HCT116 (cell line): ENCODE results near the gene MRPS27. TPM values are rescaled to one million over a fixed set of nuclear protein-coding genes. Genes with fewer than 3 reads are reported as not detected.
"Not testable (repeated sequence)": the region's sequence is repeated elsewhere in the genome, so short reads cannot be mapped to it uniquely, and the experiment has no call there.

Experiments
- ATAC-seq: fragments of 200-7000 bp; cut with Tn5 transposase; 2 replicates; pipeline ENCODE4 v1.9.1; 2020; ENCODE audit warnings: mild to moderate bottlenecking, moderate library complexity
- BruUV-seq: library from RNA; stranded (reverse); fragments of 400-500 nt; replicated peaks from 2 replicates; lab custom pipeline; 2021; lab: Mats Ljungman, UMichigan
- CTCF ChIA-PET: fragments of 300-600 bp; sonication (Branson Sonifier 250); formaldehyde crosslinking; loops from one replicate; lab custom pipeline; 2021; ENCODE audit warnings: antibody characterized with exemption; lab: Charles Lee
- POLR2A ChIA-PET: fragments of 300-600, 350-600 bp; sonication (Branson Sonifier 250); formaldehyde crosslinking; loops from one replicate; lab custom pipeline; 2021; ENCODE audit warnings: antibody characterized with exemption; lab: Charles Lee
- RAD21 ChIA-PET, 2 experiments: fragments of 300-600 bp; sonication (Branson Sonifier 250); formaldehyde crosslinking; loops; one replicate each; lab custom pipeline; 2023; ENCODE audit warnings: low total read pairs in 2 of 2; ENCODE audit not compliant: uncharacterized antibody in 2 of 2, unreplicated experiment in 2 of 2, low non-redundant PET in 1 of 2; lab: Charles Lee
- DNase-seq: peaks from one replicate; pipeline ENCODE4 v3.0.0-alpha.2; 2010; ENCODE audit warnings: low read depth, low spot score
- H2AFZ ChIP-seq: fragments of 200-600 bp; shearing (Covaris generic), sonication (generic); 2 replicates; pipeline ENCODE4 v1.6.1; 2017; ENCODE audit warnings: low read depth, mixed run types, mixed read lengths, antibody characterized with exemption, low read length; ENCODE audit not compliant: poor library complexity, severe bottlenecking
- H3K27ac ChIP-seq: 2 replicates; pipeline ENCODE4 v1.5.1; 2012; ENCODE audit warnings: low read depth, low read length
- H3K27me3 ChIP-seq: fragments of 200-600 bp; sonication (generic); 2 replicates; pipeline ENCODE4 v1.6.1; 2016; ENCODE audit warnings: mixed run types, low read length, mixed read lengths; ENCODE audit not compliant: insufficient read depth
- H3K36me3 ChIP-seq, 2 experiments: fragments of 200-500 bp in 1 of 2; fragments of 200-600 bp in 1 of 2; sonication (Bioruptor generic) in 1 of 2; sonication (generic) in 1 of 2; 2 replicates each; pipeline versions ENCODE4 v1.5.1 to v1.6.1; 2014 to 2016; ENCODE audit warnings: low read length in 2 of 2, inconsistent platforms in 1 of 2, mixed read lengths in 1 of 2, mixed run types in 1 of 2; ENCODE audit not compliant: insufficient read depth in 2 of 2, control insufficient read depth in 1 of 2
- H3K4me1 ChIP-seq, 2 experiments: fragments of 200-600 bp in 1 of 2; sonication (generic) in 1 of 2; 2 replicates each; pipeline versions ENCODE4 v1.5.1 to v1.6.1; 2012 to 2017; ENCODE audit warnings: low read length in 2 of 2, inconsistent platforms in 1 of 2, mild to moderate bottlenecking in 1 of 2, mixed read lengths in 1 of 2, mixed run types in 1 of 2, moderate library complexity in 1 of 2; ENCODE audit not compliant: insufficient read depth in 2 of 2, control insufficient read depth in 1 of 2
- H3K4me2 ChIP-seq: fragments of 200-600 bp; sonication (generic); 2 replicates; pipeline ENCODE4 v1.6.1; 2017; ENCODE audit warnings: mixed run types, low read length, mixed read lengths
- H3K4me3 ChIP-seq, 2 experiments: fragments of 200-600 bp in 1 of 2; sonication (generic) in 1 of 2; replicated peaks in 1 of 2; 2 replicates each; pipeline ENCODE4 v1.5.1; 2011 to 2016; ENCODE audit warnings: low read length in 2 of 2, control low read depth in 1 of 2, low read depth in 1 of 2, mild to moderate bottlenecking in 1 of 2, mixed read lengths in 1 of 2, mixed run types in 1 of 2
- H3K79me2 ChIP-seq: fragments of 200-600 bp; sonication (generic); 2 replicates; pipeline ENCODE4 v1.6.1; 2017; ENCODE audit warnings: mild to moderate bottlenecking, mixed run types, low read length, moderate library complexity, mixed read lengths; ENCODE audit not compliant: insufficient read depth
- H3K9ac ChIP-seq: fragments of 200-600 bp; sonication (generic); 2 replicates; pipeline ENCODE4 v1.6.1; 2016; ENCODE audit warnings: low read length, mixed read lengths
- H3K9me2 ChIP-seq: fragments of 200-600 bp; sonication (generic), shearing (Covaris generic); 2 replicates; pipeline ENCODE4 v1.6.1; 2017; ENCODE audit warnings: mixed run types, mild to moderate bottlenecking, moderate library complexity; ENCODE audit not compliant: insufficient read depth
- H3K9me3 ChIP-seq, 2 experiments: fragments of 200-500 bp in 1 of 2; fragments of 200-600 bp in 1 of 2; sonication (Bioruptor generic) in 1 of 2; sonication (generic) in 1 of 2; 2 replicates each; pipeline ENCODE4 v1.6.1; 2014 to 2017; ENCODE audit warnings: low read length in 2 of 2, mixed read lengths in 2 of 2, inconsistent platforms in 1 of 2, low read depth in 1 of 2, mild to moderate bottlenecking in 1 of 2, mixed run types in 1 of 2, moderate library complexity in 1 of 2; ENCODE audit not compliant: control insufficient read depth in 1 of 2, insufficient read depth in 1 of 2
- H4K20me1 ChIP-seq: fragments of 200-600 bp; sonication (generic), shearing (Covaris generic); 2 replicates; pipeline ENCODE4 v1.6.1; 2017; ENCODE audit warnings: mixed run types, mild to moderate bottlenecking, moderate library complexity; ENCODE audit not compliant: insufficient read depth
- CBX3 ChIP-seq: IDR thresholded peaks from 2 replicates; pipeline ENCODE4 v1.6.1; 2012; ENCODE audit warnings: low read depth
- EGR1 ChIP-seq: IDR thresholded peaks from 2 replicates; pipeline ENCODE4 v1.6.1; 2012; ENCODE audit warnings: low read depth
- ELF1 ChIP-seq: IDR thresholded peaks from 2 replicates; pipeline ENCODE4 v1.6.1; 2012; ENCODE audit warnings: low read depth, borderline replicate concordance
- EZH2 ChIP-seq: fragments of 200-600 bp; sonication (generic); IDR thresholded peaks from 2 replicates; pipeline ENCODE4 v1.6.1; 2017; ENCODE audit warnings: antibody characterized with exemption, mixed run types
- EZH2phosphoT487 ChIP-seq: fragments of 200-600 bp; IDR thresholded peaks from 2 replicates; pipeline ENCODE4 v1.6.1; 2018; ENCODE audit warnings: antibody characterized with exemption, borderline replicate concordance
- RAD21 ChIP-seq: IDR thresholded peaks from 2 replicates; pipeline ENCODE4 v1.6.1; 2012; ENCODE audit warnings: low read depth, mild to moderate bottlenecking
- SIN3A ChIP-seq: IDR thresholded peaks from 2 replicates; pipeline ENCODE4 v1.6.1; 2012; ENCODE audit warnings: low read depth
- SP1 ChIP-seq: IDR thresholded peaks from 2 replicates; pipeline ENCODE4 v1.6.1; 2012; ENCODE audit warnings: low read depth
- SRF ChIP-seq: IDR thresholded peaks from 2 replicates; pipeline ENCODE4 v1.6.1; 2012; ENCODE audit warnings: low read depth
- TCF7L2 ChIP-seq: IDR thresholded peaks from 2 replicates; pipeline ENCODE4 v1.7.0; 2011; ENCODE audit warnings: borderline replicate concordance, inconsistent platforms; ENCODE audit not compliant: insufficient read depth, insufficient read length; ENCODE audit errors: extremely low read depth
- YY1 ChIP-seq: IDR thresholded peaks from 2 replicates; pipeline ENCODE4 v1.6.1; 2011; ENCODE audit warnings: low read length, low read depth, moderate library complexity, mild to moderate bottlenecking; ENCODE audit not compliant: insufficient replicate concordance; ENCODE audit errors: extremely low read depth
- ZFX ChIP-seq: fragments of 450-650 bp; IDR thresholded peaks from 2 replicates; pipeline ENCODE4 v1.6.1; 2017
- intact Hi-C: fragments of 100-400 bp; cut with micrococcal nuclease; formaldehyde crosslinking; loops from 2 replicates; pipeline ENCODE4 v1.10.0; 2022
- total RNA-seq: library from RNA; stranded (reverse); gene quantifications from one replicate; pipeline ENCODE4 v1.2.1, GENCODE V29; 2021; ENCODE audit not compliant: unreplicated experiment
- TF ChIP-seq, protein P1 (sequence below): IDR thresholded peaks from 2 replicates; pipeline ENCODE4 v1.6.1; 2011; ENCODE audit warnings: mild to moderate bottlenecking, low read length, moderate library complexity; ENCODE audit not compliant: insufficient replicate concordance; ENCODE audit errors: extremely low read depth

MRPS27 gene
- total RNA-seq, 1 experiment from 2014 or later, result 113 TPM

- CTCF ChIA-PET, result interaction anchor here (1.8 kb wide), 1 partner anchor 10 kb away, joined by 10 read pairs; no protein-coding TSS in a partner anchor
- peaks cover 12 to 27% of the 10 kb centered on the region in 2 experiments; a peak in 3 of 4 replicates for H3K36me3 ChIP-seq
- no TSS peak for BruUV-seq
Measured at GRCh38 chr5:72298711-72299110, 21.3 kb downstream of the MRPS27 start.

DNA sequence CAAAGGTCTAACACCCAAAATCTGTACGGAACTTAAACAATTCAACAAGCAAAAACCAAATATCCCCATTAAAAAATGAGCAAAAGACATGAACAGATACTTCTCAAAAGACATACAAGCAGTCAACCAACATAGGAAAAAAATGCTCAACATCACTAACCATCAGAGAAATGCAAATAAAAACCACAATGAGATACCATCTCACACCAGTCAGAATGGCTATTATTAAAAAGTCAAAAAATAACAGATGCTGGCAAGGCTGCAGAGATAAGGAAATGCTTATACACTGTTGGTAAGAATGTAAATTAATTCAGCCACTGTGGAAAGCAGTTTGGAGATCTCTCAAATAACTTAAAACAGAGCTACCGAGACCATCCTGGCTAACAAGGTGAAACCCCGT lies 21.9 kb downstream of the MRPS27 start:
- H3K9me3 ChIP-seq, H3K27me3 ChIP-seq, H3K4me2 ChIP-seq, DNase-seq, H3K4me1 ChIP-seq, H4K20me1 ChIP-seq, H3K9ac ChIP-seq, BruUV-seq, H3K27ac ChIP-seq, ATAC-seq, intact Hi-C loops, H3K9me2 ChIP-seq, H3K4me3 ChIP-seq, H2AFZ ChIP-seq, POLR2A ChIA-PET, RAD21 ChIA-PET: not testable (repeated sequence)
- H3K36me3 ChIP-seq, result peaks cover 12 to 27% of the 10 kb centered on the region in 2 experiments; a peak in 3 of 4 replicates
- H3K79me2 ChIP-seq, result peaks cover 88% of the 10 kb centered on the region
- CTCF ChIA-PET, result interaction anchor here (1.8 kb wide), 1 partner anchor 10 kb away, joined by 10 read pairs; no protein-coding TSS in a partner anchor

More at GRCh38 chr5:72298711-72299110, 21.3 kb downstream of the MRPS27 start:
- DNase-seq (no peak), ATAC-seq (no peak)
- intact Hi-C loops, result no loop called here
- Histone ChIP-seq H3K27ac (no peak overlapping the region), H3K79me2 (peaks cover 88% of the 10 kb centered on the region), H3K9me3 (no peaks in the 10 kb centered on the region), H2AFZ (no peak overlapping the region), H3K9me2 (no peaks in the 10 kb centered on the region), H3K4me1 (no peaks in the 10 kb centered on the region; a peak in 1 of 4 replicates), H3K4me3 (no peak overlapping the region), H3K4me2 (no peak overlapping the region), H4K20me1 (0 out of 2 replicates have a peak, but pooled peaks cover 7% of the 10 kb centered on the region), H3K27me3 (no peaks in the 10 kb centered on the region), H3K9ac (no peak overlapping the region)
- ChIA-PET POLR2A (no interaction called here), RAD21 (no interaction called here)
- TF ChIP-seq TCF7L2 (no peak), ELF1 (no peak), SRF (no peak), EZH2 (no peak), EZH2phosphoT487 (no peak), SIN3A (no peak), EGR1 (no peak), CBX3 (no peak), YY1 (no peak), RAD21 (no peak), SP1 (no peak), ZFX (no peak)
- TF ChIP-seq, protein P1, sequence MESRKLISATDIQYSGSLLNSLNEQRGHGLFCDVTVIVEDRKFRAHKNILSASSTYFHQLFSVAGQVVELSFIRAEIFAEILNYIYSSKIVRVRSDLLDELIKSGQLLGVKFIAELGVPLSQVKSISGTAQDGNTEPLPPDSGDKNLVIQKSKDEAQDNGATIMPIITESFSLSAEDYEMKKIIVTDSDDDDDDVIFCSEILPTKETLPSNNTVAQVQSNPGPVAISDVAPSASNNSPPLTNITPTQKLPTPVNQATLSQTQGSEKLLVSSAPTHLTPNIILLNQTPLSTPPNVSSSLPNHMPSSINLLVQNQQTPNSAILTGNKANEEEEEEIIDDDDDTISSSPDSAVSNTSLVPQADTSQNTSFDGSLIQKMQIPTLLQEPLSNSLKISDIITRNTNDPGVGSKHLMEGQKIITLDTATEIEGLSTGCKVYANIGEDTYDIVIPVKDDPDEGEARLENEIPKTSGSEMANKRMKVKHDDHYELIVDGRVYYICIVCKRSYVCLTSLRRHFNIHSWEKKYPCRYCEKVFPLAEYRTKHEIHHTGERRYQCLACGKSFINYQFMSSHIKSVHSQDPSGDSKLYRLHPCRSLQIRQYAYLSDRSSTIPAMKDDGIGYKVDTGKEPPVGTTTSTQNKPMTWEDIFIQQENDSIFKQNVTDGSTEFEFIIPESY, result no peak
